Neural cell (in vitro differentiated cells): Measurements from ENCODE around the gene OVOL1.

Source experiments
- EZH2 ChIP-seq: fragments of 200-600, 300-800 bp; shearing (Covaris generic), sonication (generic); IDR thresholded peaks from 2 replicates; pipeline ENCODE4 v1.6.1; 2014; ENCODE audit warnings: antibody characterized with exemption, low read length, borderline replicate concordance, mild to moderate bottlenecking; ENCODE audit not compliant: insufficient read depth, poor library complexity, severe bottlenecking
- TF ChIP-seq, protein P1 (sequence below): fragments of 450-650 bp; IDR thresholded peaks from 2 replicates; pipeline ENCODE4 v1.5.1; 2014; ENCODE audit warnings: antibody characterized with exemption, mild to moderate bottlenecking, moderate library complexity; ENCODE audit not compliant: poor library complexity, severe bottlenecking

DNA sequence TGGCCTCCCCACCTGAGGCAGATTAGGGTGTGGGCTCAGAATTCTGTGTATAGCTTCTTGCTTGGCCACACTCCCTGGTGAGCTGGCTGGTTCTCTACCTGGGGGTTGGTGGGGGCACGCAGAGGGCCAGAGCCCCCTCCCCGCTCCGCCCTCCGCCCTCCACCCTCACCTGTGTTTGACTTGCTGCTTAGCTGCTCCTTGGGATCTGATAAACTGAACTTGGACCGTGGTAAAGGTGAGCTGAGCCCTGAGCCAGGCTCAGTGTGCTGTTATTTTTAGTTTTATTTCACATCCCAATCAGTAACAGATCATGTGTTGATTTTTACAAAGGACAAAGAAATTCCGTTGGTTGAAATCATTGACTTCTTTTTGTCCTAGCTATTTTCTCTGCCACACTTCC is 2.0 kb downstream of the OVOL1 start:
- TF ChIP-seq, protein P1, sequence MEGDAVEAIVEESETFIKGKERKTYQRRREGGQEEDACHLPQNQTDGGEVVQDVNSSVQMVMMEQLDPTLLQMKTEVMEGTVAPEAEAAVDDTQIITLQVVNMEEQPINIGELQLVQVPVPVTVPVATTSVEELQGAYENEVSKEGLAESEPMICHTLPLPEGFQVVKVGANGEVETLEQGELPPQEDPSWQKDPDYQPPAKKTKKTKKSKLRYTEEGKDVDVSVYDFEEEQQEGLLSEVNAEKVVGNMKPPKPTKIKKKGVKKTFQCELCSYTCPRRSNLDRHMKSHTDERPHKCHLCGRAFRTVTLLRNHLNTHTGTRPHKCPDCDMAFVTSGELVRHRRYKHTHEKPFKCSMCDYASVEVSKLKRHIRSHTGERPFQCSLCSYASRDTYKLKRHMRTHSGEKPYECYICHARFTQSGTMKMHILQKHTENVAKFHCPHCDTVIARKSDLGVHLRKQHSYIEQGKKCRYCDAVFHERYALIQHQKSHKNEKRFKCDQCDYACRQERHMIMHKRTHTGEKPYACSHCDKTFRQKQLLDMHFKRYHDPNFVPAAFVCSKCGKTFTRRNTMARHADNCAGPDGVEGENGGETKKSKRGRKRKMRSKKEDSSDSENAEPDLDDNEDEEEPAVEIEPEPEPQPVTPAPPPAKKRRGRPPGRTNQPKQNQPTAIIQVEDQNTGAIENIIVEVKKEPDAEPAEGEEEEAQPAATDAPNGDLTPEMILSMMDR: no peak
- no peak for TF ChIP-seq EZH2
